BJ (cell line): ENCODE results near the gene KITLG. TPM values are rescaled to one million over a fixed set of nuclear protein-coding genes. Genes with fewer than 3 reads are reported as not detected.

Source experiments
- CTCF ChIA-PET: fragments of 350-600 bp; formaldehyde crosslinking; extraction: SDS; loops from one replicate; lab custom pipeline; 2021; ENCODE audit warnings: antibody characterized with exemption, inconsistent platforms; lab: Yijun Ruan, JAX
- POLR2A ChIA-PET: fragments of 300-600 bp; sonication (Branson Sonifier 250); formaldehyde crosslinking; extraction: SDS; loops from one replicate; lab custom pipeline; 2021; ENCODE audit warnings: antibody characterized with exemption; lab: Charles Lee
- DNase-seq: peaks from one replicate; pipeline ENCODE4 v3.0.0-alpha.2; 2011; ENCODE audit warnings: low read depth
- H3K27me3 ChIP-seq: 2 replicates; pipeline ENCODE4 v1.6.0; 2011; ENCODE audit warnings: low read length; ENCODE audit not compliant: control insufficient read depth, insufficient read depth
- H3K36me3 ChIP-seq: 2 replicates; pipeline ENCODE4 v1.5.1; 2011; ENCODE audit warnings: low read length; ENCODE audit not compliant: control insufficient read depth, insufficient read depth
- H3K4me3 ChIP-seq: 2 replicates; pipeline ENCODE4 v1.5.1; 2011; ENCODE audit warnings: low read depth, mild to moderate bottlenecking, control low read depth, low read length
- polyA plus RNA-seq: library from polyadenylated mRNA; depleted of rRNA; stranded (reverse); fragments of >200 nt; gene quantifications from 2 replicates; pipeline ENCODE4 v1.2.3, GENCODE V29; 2011
- TF ChIP-seq, protein P1 (sequence below): IDR thresholded peaks from 2 replicates; pipeline ENCODE4 v1.5.1; 2011; ENCODE audit warnings: low read depth, mild to moderate bottlenecking, control low read depth, inconsistent platforms, low read length, moderate library complexity; ENCODE audit not compliant: insufficient read depth

The KITLG gene
- polyA plus RNA-seq, 1 experiment = 17.0 TPM

DNA sequence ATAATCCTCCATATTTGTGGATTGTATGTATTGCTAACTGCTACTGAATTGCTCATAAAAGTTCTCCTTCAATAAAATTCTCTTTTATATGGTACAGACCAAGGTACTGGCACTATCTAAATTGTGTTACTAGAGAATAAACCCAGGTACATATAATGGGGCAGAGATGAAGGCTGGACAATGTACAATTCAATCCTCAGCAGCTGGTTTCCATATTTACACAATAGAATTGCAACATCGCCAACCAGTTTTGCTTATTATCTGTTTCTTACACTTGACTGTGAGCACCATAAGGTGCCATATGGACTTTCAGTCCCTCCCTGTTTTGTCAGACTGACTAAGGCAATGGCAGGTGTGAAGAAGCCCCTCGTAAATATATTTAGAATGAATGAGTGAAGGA, 18.1 kb downstream of the KITLG start:
- CTCF ChIA-PET = interaction anchor here (1.6 kb wide), 1 partner anchor 9 kb away, joined by 6 read pairs; no protein-coding TSS in a partner anchor
- DNase-seq = no peak
- TF ChIP-seq, protein P1, sequence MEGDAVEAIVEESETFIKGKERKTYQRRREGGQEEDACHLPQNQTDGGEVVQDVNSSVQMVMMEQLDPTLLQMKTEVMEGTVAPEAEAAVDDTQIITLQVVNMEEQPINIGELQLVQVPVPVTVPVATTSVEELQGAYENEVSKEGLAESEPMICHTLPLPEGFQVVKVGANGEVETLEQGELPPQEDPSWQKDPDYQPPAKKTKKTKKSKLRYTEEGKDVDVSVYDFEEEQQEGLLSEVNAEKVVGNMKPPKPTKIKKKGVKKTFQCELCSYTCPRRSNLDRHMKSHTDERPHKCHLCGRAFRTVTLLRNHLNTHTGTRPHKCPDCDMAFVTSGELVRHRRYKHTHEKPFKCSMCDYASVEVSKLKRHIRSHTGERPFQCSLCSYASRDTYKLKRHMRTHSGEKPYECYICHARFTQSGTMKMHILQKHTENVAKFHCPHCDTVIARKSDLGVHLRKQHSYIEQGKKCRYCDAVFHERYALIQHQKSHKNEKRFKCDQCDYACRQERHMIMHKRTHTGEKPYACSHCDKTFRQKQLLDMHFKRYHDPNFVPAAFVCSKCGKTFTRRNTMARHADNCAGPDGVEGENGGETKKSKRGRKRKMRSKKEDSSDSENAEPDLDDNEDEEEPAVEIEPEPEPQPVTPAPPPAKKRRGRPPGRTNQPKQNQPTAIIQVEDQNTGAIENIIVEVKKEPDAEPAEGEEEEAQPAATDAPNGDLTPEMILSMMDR = no peak
- 0 out of 2 replicates have a peak, but pooled peaks cover 1% of the 10 kb centered on the region for H3K36me3 ChIP-seq
- POLR2A ChIA-PET = no interaction called here
- no peaks in the 10 kb centered on the region for H3K27me3 ChIP-seq
- no peak overlapping the region for H3K4me3 ChIP-seq

DNA sequence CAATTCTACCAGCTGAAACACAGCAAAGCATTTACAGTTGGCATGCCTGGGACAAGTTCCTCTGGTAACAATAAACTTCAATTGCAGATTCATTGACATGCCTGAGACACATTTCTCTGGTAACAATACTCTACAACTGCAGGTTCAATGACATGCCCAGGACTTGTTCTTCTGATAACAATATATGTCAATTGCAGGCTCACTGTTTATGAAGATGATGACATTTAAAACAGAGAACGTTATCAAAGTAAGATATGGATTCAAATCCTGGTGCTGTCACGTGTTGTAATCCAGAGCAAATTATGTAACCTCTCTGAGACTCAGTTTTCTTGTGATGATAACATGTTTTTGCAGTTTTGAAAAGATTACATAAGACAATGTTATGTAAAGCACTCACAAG, 20.5 kb downstream of the KITLG start:
- ChIA-PET CTCF (no interaction called here), POLR2A (no interaction called here)
- TF ChIP-seq, protein P1 = no peak
- Histone ChIP-seq H3K4me3 (no peak overlapping the region), H3K36me3 (0 out of 2 replicates have a peak, but pooled peaks cover 1% of the 10 kb centered on the region), H3K27me3 (no peaks in the 10 kb centered on the region)
- no peak for DNase-seq

DNA sequence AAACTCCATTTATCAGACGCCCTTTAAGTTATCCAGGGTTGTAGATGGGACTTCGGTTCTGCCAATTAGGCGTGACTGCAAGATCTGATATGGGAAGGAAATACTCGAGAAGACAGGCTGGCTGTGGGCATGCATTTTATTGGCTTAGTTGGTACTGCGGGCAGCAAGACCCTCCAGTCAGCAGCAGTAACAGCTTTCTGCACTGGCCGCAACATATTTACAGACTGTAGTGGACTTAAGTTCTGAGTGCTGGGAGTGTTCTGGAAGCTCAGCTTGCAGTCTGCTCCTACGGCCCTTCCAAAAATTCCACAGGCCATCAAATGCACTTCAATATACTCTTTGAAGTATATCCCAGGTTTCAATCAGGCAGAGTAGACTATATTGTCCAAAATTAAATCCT, 21.1 kb downstream of the KITLG start:
- DNase-seq = no peak
- H3K36me3 ChIP-seq = 0 out of 2 replicates have a peak, but pooled peaks cover 1% of the 10 kb centered on the region
- ChIA-PET POLR2A (no interaction called here), CTCF (no interaction called here)
- TF ChIP-seq, protein P1 = no peak
- no peak overlapping the region for H3K4me3 ChIP-seq
- no peaks in the 10 kb centered on the region for H3K27me3 ChIP-seq

DNA sequence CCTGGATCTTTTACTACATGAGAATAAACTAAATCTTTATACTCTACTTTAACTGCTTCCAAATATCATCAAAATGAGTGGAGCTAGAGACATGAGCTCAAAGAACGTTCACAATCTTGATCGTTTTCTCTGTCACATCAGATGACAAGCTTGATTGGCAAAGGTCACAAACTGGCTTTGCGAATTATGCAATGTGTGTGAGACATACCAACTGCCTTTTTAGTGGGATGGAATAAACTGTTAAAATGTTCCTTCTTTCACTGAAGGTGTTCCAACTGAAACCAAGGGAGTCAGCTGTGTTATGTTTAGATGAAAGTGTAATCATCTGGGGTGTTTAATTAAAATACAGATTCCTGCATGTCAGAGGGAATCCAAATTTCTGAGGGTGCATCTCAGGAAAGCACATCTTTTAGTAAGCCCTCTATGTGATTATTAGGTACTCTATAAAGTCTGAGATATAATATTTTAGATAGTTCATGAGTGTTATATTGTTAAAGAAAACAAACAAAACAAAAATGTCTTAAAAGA, 21.9 kb downstream of the KITLG start:
- ChIA-PET POLR2A (no interaction called here), CTCF (no interaction called here)
- no peak overlapping the region for H3K4me3 ChIP-seq
- TF ChIP-seq, protein P1 = no peak
- H3K27me3 ChIP-seq = no peaks in the 10 kb centered on the region
- DNase-seq = no peak
- 0 out of 2 replicates have a peak, but pooled peaks cover 1% of the 10 kb centered on the region for H3K36me3 ChIP-seq

DNA sequence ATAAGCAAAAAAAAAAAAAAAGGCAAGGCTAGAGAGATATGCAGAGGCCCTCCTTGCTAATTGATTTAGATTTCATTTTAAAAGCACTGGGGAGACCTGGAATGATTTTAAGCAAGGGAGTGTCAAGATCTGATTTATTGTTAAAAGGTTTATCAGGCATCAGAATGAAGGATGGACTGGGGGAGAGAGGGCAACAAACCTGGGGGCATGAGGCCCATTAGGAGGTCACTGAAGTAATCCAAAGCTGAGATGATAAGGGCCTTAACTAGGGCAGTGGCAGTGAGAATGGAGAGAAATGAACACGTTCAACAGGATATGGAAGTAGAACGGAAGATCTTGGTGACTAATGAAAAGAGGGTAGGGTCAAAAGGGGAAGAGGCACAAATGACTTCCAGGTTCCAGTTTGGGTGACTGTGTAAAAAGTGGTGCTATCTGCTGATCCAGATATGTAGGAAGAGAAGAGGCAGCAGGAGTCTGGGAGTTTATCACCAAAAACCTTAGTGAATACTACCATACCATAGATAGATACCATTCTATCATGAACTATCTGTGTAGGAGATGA, 24.0 kb downstream of the KITLG start:
- POLR2A ChIA-PET = no interaction called here
- Histone ChIP-seq H3K36me3 (0 out of 2 replicates have a peak, but pooled peaks cover 1% of the 10 kb centered on the region), H3K27me3 (no peaks in the 10 kb centered on the region), H3K4me3 (no peak overlapping the region)
- no peak for DNase-seq
- CTCF ChIA-PET = interaction anchor here (1.8 kb wide), 1 partner anchor 23 kb away, joined by 5 read pairs; no protein-coding TSS in a partner anchor
- TF ChIP-seq, protein P1 = no peak
